ENCODE data around the gene DHX35. TPM values are rescaled to one million over a fixed set of nuclear protein-coding genes. Genes with fewer than 3 reads are reported as not detected.

DHX35 gene
- total and polyA plus RNA-seq, 2 of the 13 experiments (the other 11 are each of a cell fraction or from before 2014, with no cell fraction given), result 25.8 to 28.7 TPM

- no peak for TF ChIP-seq ZBTB10 (CRISPR knock-in tag; IDR thresholded peaks at IDR 0.05; ENCODE audit: borderline replicate concordance)
- no peak for TF ChIP-seq ZNF563 (CRISPR knock-in tag; IDR thresholded peaks at IDR 0.05)
- TF ChIP-seq AHDC1 (CRISPR knock-in tag; IDR thresholded peaks at IDR 0.05; ENCODE audit: borderline replicate concordance), result no peak
- no peak for TF ChIP-seq ZBTB3 (CRISPR knock-in tag; IDR thresholded peaks at IDR 0.05; ENCODE audit: borderline replicate concordance, low read depth)
- TF ChIP-seq ZNF782 (CRISPR knock-in tag; IDR thresholded peaks at IDR 0.05; ENCODE audit: borderline replicate concordance), result no peak
- TF ChIP-seq ZNF3 (CRISPR knock-in tag; IDR thresholded peaks at IDR 0.05), result no peak
- no peak for TF ChIP-seq ETV5 (CRISPR knock-in tag; IDR thresholded peaks at IDR 0.05; ENCODE audit: borderline replicate concordance)
- no peak for TF ChIP-seq ZNF512 (CRISPR knock-in tag; IDR thresholded peaks at IDR 0.05)
- no peak for TF ChIP-seq ZNF253 (CRISPR knock-in tag; IDR thresholded peaks at IDR 0.05; ENCODE audit: borderline replicate concordance)
- no peak for TF ChIP-seq ARID2 (CRISPR knock-in tag; IDR thresholded peaks at IDR 0.05; ENCODE audit: borderline replicate concordance)
- TF ChIP-seq ZBTB26 (CRISPR knock-in tag; IDR thresholded peaks at IDR 0.05; ENCODE audit: borderline replicate concordance), result no peak
- TF ChIP-seq HNF4A (CRISPR knock-in tag; IDR thresholded peaks at IDR 0.05), result peak; percentile 31; the same call in 1 of the 2 replicates
- TF ChIP-seq RBM39 (IDR thresholded peaks at IDR 0.05; ENCODE audit: low read depth, low read length, poor library complexity, severe bottlenecking), result no peak
- no peak for TF ChIP-seq ZNF704 (CRISPR knock-in tag; IDR thresholded peaks at IDR 0.05; ENCODE audit: borderline replicate concordance)
- peak; percentile 83 for TF ChIP-seq CEBPG (CRISPR knock-in tag; IDR thresholded peaks at IDR 0.05)
- TF ChIP-seq RFX1 (IDR thresholded peaks at IDR 0.05), result no peak
- no peak for TF ChIP-seq ZNF282 (IDR thresholded peaks at IDR 0.05; ENCODE audit: partially characterized antibody)
Measured at GRCh38 chr20:38915355-38915754, 46.8 kb upstream of the DHX35 start (continued).

Data from HepG2 (cell line).